Ascending aorta (tissue), 2 donors: ENCODE measurements around the gene SAPCD2. TPM values are rescaled to one million over a fixed set of nuclear protein-coding genes. Genes with fewer than 3 reads are reported as not detected.
A peak's percentile ranks its signal among the peaks of the same experiment; 100 is the strongest.

Experiments
- DNase-seq, 2 donors: peaks; one replicate each; pipeline ENCODE4 v3.0.0-alpha.2; 2019; ENCODE audit warnings: low spot score in 2 of 2
- H3K27ac ChIP-seq, 2 donors: fragments of 200-600 bp; sonication (generic); one replicate each; pipeline ENCODE4 v1.5.1; 2016 to 2017; ENCODE audit warnings: mild to moderate bottlenecking in 1 of 2
- H3K27me3 ChIP-seq: fragments of 200-600 bp; sonication (generic); one replicate; pipeline ENCODE4 v1.5.1; 2017
- H3K36me3 ChIP-seq, 2 donors: fragments of 200-600 bp; sonication (generic); one replicate each; pipeline ENCODE4 v1.5.1; 2016
- H3K4me1 ChIP-seq, 2 donors: fragments of 200-600 bp; sonication (generic); one replicate each; pipeline ENCODE4 v1.5.1; 2016 to 2017; ENCODE audit warnings: mild to moderate bottlenecking in 1 of 2
- H3K4me3 ChIP-seq, 2 donors: fragments of 200-600 bp; sonication (generic); one replicate each; pipeline ENCODE4 v1.5.1; 2016 to 2017; ENCODE audit warnings: mild to moderate bottlenecking in 1 of 2
- H3K9me3 ChIP-seq, 2 donors: fragments of 200-600 bp; sonication (generic); one replicate each; pipeline ENCODE4 v1.5.1; 2016
- intact Hi-C: fragments of 100-400 bp; cut with DNase I; formaldehyde crosslinking; loops from one replicate; pipeline ENCODE4 v1.15.1; 2023
- total RNA-seq: library from RNA; depleted of rRNA; stranded (reverse); fragments of >200 nt; gene quantifications from one replicate; pipeline ENCODE4 v1.1.0, GENCODE V29; 2016
- TF ChIP-seq, protein P1 (sequence below), 3 experiments: fragments of 200-600 bp in 2 of 3; fragments of 450-650 bp in 1 of 3; sonication (generic) in 2 of 3; IDR thresholded peaks; one replicate each; pipeline ENCODE4 v1.5.1; 2016 to 2019; ENCODE audit warnings: antibody characterized with exemption in 3 of 3, mild to moderate bottlenecking in 1 of 3, moderate library complexity in 1 of 3

Gene SAPCD2
- total RNA-seq, 1 donor from 2014 or later = 8.7 TPM

DNA sequence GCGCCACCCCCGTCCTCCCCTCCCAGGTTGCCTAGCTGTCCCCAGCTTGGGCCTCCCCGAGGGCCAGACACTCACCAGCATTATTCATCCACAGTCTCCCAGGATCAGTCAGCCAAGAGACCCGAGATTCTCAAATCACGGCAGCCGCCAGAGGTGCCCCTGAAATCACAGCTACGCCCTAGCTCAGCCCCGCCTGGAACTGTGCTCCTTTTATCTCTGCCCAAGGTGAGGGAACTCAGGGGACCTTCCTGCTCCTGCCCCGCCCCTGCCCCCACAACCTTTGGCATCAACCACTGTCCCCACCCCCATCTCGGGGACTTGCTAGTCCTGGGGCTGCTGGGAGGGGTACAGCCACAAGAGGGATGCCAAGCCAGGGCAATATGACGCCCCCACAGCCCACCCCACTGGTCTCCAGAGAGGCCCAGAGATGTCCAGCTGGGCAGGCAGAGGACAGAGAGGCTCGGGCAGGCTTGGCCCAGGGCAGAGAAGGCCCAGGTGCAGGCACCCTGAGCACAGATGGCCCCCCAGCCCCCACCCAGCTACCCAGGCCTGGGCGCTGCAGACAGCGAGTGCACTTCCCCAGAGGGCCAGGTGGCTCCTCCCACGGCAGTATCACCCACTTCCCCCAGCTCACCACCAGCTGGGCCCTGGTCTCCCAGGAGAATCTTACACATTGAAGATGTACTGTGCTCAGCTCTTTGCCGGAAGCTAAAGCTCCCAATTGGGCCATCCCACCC, 38.3 kb downstream of the SAPCD2 start, which contains the start of gene FUT7:
Gene FUT7, minus strand, starts transcription at position 185 of the 737 bp plus-strand sequence. Its CDS starts 97 bp downstream, at position 88.
- H3K27me3 ChIP-seq = no peaks in the 10 kb centered on the region
- no peaks in the 10 kb centered on the region for H3K36me3 ChIP-seq
- TF ChIP-seq, protein P1, sequence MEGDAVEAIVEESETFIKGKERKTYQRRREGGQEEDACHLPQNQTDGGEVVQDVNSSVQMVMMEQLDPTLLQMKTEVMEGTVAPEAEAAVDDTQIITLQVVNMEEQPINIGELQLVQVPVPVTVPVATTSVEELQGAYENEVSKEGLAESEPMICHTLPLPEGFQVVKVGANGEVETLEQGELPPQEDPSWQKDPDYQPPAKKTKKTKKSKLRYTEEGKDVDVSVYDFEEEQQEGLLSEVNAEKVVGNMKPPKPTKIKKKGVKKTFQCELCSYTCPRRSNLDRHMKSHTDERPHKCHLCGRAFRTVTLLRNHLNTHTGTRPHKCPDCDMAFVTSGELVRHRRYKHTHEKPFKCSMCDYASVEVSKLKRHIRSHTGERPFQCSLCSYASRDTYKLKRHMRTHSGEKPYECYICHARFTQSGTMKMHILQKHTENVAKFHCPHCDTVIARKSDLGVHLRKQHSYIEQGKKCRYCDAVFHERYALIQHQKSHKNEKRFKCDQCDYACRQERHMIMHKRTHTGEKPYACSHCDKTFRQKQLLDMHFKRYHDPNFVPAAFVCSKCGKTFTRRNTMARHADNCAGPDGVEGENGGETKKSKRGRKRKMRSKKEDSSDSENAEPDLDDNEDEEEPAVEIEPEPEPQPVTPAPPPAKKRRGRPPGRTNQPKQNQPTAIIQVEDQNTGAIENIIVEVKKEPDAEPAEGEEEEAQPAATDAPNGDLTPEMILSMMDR (IDR thresholded peaks at IDR 0.05) = no peak
- H3K27ac ChIP-seq = no peak within 1 kb of the TSS
- intact Hi-C loops = no loop called here
- H3K9me3 ChIP-seq = no peaks in the 10 kb centered on the region
- DNase-seq = no peak
- no peak within 1 kb of the TSS for H3K4me3 ChIP-seq
- H3K4me1 ChIP-seq = peaks cover 13 to 22% of the 10 kb centered on the region in 2 donors

DNA sequence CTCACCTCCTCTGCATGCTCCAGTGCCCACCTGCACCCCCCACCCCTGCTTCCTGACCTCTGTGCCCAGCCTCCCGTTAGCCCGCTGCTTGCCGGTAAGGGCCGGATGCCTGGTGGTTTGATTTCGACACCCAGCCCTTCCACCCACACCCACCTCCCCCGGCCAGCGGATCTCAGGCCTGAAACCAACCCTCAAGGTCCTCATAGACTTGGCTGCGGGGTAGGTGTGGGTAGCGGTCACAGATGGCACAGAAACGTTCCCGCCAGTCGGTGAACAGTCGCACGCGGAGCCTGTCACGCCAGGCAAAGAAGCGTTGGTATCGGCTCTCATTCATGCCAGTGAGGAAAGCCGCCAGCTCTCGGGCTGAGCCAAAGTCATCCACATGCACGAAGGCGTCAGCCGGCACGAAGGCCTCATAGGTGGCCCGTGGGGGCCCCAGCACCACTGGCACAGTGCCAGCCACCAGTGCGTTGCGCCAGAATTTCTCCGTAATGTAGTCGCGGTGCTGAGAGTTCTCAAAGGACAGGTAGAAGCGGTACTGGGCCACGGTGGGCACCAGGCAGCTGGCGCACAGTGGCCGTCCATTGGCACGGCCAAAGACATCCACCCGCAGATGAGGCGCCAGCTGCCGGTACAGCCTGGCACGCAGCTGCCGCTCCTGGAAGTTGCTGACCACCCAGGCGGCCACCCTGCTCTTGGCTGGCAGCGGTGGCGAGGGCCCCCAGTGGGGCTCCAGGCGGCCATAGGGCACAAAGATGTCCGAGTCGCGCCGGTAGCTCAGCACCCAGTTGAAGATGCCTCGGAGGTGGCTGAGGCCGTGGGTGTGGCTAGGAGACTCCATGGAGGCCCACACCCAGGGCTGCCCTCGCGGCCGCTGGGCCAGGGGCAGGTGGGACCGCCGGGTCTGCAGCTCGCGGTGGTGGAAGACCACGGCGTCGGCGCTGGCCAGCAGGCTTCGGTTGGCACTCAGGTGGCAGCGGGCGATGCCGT, 39.5 kb downstream of the SAPCD2 start:
- TF ChIP-seq, protein P1 (IDR thresholded peaks at IDR 0.05) = no peak
- H3K36me3 ChIP-seq = no peaks in the 10 kb centered on the region
- peaks cover 17 to 25% of the 10 kb centered on the region in 2 donors for H3K4me1 ChIP-seq
- no peak for DNase-seq
- no peaks in the 10 kb centered on the region for H3K27me3 ChIP-seq
- H3K4me3 ChIP-seq = no peak overlapping the region
- H3K27ac ChIP-seq = no peak overlapping the region
- H3K9me3 ChIP-seq = no peaks in the 10 kb centered on the region
- intact Hi-C loops = no loop called here

DNA sequence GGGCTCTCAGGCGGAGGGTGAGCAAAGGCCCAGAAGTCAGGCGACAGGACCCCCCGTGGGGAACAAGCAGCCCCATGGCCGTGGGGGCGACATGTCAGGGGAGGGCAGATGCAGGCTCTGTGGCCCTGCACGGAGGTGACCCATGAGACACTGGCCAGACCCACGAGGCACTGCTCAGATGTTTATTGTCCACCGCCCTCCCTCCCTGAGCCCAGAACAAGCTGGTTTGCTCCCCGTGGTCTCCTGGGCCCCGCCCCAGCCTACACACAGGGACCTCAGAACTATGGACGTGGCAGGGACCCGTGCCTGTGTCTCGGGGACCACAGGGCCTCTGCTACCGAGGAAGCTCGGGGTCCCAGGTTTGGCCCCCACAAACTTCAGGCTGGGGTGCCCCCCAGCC, 40.4 kb downstream of the SAPCD2 start:
- DNase-seq = no peak
- Histone ChIP-seq H3K36me3 (no peaks in the 10 kb centered on the region), H3K4me1 (peaks cover 17 to 21% of the 10 kb centered on the region in 2 donors), H3K4me3 (no peak overlapping the region), H3K27me3 (no peaks in the 10 kb centered on the region), H3K9me3 (no peaks in the 10 kb centered on the region), H3K27ac (no peak overlapping the region)
- TF ChIP-seq, protein P1 (IDR thresholded peaks at IDR 0.05) = no peak
- intact Hi-C loops = no loop called here

DNA sequence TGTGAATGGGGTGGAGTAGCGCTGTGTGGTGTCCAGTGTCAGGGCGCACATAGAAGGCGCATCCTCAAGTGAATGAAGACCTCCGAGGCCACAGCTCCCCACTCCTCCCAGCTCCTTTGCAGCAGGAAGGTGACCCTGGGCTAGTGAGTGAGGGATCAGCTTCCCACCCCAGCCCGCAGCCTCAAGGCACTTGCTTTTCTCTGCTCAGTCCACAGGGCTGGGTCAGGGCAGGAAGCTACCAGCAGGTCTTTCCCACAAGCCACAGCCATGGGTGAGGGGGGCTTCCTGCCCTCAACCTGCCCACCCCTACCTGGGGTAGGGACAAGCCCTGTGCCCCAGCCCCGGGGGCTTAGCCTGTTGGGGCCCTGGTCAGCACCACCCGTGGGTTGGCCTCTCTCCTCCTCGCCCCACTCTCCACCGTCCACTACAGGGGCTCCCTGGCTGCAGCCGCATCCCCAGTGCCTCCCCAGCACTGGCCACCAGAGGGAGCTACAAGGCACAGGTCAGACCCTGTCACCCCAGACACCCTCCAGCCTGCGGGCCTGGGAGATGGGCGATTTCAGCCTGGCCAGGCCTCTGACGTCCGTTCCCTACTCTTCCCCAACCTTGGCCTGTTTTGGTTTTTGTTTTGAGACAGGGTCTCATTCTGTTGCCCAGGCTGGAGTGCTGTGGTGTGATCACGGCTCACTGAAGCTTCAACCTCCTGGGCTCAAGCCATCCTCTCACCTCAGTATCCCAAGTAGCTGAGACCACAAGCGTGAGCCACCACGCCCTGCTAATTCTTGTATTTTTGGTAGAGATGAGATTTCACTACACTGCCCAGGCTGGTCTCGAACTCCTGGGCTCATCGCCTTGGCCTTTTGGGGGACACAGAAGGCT, 41.1 kb downstream of the SAPCD2 start:
- peak in 1 of 2 donors; percentile 87 for DNase-seq
- H3K27ac ChIP-seq = no peak overlapping the region
- intact Hi-C loops = loop anchor here (2.0 kb wide), 3 partner anchors 80 to 238 kb away; partner anchors contain the start of genes PHPT1 and TMEM141

More for the DNA sequence above, 41.1 kb downstream of the SAPCD2 start:
- Histone ChIP-seq H3K27me3 (no peaks in the 10 kb centered on the region), H3K4me1 (peaks cover 17% of the 10 kb centered on the region in 2 donors), H3K9me3 (no peaks in the 10 kb centered on the region), H3K36me3 (no peaks in the 10 kb centered on the region), H3K4me3 (peak overlapping the region; percentile 71 to 94)
- TF ChIP-seq, protein P1 (IDR thresholded peaks at IDR 0.05) = peak; percentile 68 to 88 (median 86)
